Measurements from ENCODE around the gene VASN.

DNA sequence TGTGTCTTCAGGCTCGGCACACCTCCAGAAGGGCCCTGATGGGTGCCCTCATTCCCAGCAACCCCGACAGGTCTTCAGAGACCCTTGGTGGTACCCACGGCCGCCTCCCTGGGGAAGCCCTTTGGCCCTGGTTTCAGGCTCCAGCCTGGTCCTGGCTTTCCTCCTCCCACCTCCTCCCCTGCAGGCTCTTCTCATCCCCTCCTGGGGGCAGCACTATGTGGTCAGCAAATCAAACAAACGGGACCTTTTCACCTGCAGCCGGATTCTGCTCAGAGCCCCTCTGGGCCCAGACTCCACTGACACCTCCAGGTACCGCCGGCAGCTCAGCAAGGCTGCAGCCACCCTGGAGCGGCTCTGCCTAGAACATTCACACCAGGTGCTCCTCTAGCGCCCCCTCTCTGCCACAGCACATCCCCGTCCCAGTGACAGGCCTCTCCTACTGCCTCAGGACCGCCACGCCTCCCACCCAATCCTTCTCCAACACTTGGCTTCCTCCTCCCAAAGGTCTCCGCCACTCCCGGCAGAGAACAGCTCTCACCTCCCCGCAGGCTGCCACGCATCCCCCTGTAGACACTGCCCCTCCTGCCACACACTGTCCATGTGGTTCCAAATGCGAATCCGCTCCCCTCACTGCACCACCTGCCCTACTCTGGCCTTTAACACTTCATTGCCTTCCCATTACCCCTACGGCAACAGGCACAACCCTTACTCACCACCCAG is 32.8 kb downstream of the VASN start:
- TF ChIP-seq POLR2AphosphoS5 (IDR thresholded peaks at IDR 0.05) = no peak
- TF ChIP-seq, protein P1, sequence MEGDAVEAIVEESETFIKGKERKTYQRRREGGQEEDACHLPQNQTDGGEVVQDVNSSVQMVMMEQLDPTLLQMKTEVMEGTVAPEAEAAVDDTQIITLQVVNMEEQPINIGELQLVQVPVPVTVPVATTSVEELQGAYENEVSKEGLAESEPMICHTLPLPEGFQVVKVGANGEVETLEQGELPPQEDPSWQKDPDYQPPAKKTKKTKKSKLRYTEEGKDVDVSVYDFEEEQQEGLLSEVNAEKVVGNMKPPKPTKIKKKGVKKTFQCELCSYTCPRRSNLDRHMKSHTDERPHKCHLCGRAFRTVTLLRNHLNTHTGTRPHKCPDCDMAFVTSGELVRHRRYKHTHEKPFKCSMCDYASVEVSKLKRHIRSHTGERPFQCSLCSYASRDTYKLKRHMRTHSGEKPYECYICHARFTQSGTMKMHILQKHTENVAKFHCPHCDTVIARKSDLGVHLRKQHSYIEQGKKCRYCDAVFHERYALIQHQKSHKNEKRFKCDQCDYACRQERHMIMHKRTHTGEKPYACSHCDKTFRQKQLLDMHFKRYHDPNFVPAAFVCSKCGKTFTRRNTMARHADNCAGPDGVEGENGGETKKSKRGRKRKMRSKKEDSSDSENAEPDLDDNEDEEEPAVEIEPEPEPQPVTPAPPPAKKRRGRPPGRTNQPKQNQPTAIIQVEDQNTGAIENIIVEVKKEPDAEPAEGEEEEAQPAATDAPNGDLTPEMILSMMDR (IDR thresholded peaks at IDR 0.05) = peak in 3 of 4 experiments; percentile 35 to 37 (median 37)
- TF ChIP-seq EP300 (IDR thresholded peaks at IDR 0.05) = no peak
- TF ChIP-seq POLR2A (IDR thresholded peaks at IDR 0.05) = no peak
